HCT116 (cell line): ENCODE data around the gene SAPCD2.

ENCODE experiments used
- CTCF ChIP-seq, 3 experiments: fragments of 200-600 bp in 1 of 3; sonication (generic) in 1 of 3; IDR thresholded peaks in 2 of 3; conservative IDR thresholded peaks in 1 of 3; 2 replicates each; pipeline ENCODE4 v1.5.1; 2012 to 2017; ENCODE audit warnings: low read depth in 2 of 3, low read length in 2 of 3, antibody characterized with exemption in 1 of 3, borderline replicate concordance in 1 of 3, control low read depth in 1 of 3, mild to moderate bottlenecking in 1 of 3, mixed read lengths in 1 of 3, mixed run types in 1 of 3, moderate library complexity in 1 of 3; ENCODE audit not compliant: insufficient read depth in 1 of 3
- EGR1 ChIP-seq: IDR thresholded peaks from 2 replicates; pipeline ENCODE4 v1.6.1; 2012; ENCODE audit warnings: low read depth
- EZH2 ChIP-seq: fragments of 200-600 bp; sonication (generic); IDR thresholded peaks from 2 replicates; pipeline ENCODE4 v1.6.1; 2017; ENCODE audit warnings: antibody characterized with exemption, mixed run types
- MAX ChIP-seq: IDR thresholded peaks from 2 replicates; pipeline ENCODE4 v1.6.1; 2012
- POLR2A ChIP-seq: IDR thresholded peaks from 2 replicates; pipeline ENCODE4 v1.7.0; 2011; ENCODE audit warnings: borderline replicate concordance; ENCODE audit not compliant: insufficient read depth, insufficient read length; ENCODE audit errors: extremely low read depth
- POLR2AphosphoS5 ChIP-seq: IDR thresholded peaks from 2 replicates; pipeline ENCODE4 v1.6.1; 2011; ENCODE audit warnings: mild to moderate bottlenecking, low read depth, low read length, moderate library complexity
- REST ChIP-seq: IDR thresholded peaks from 2 replicates; pipeline ENCODE4 v1.6.1; 2012; ENCODE audit warnings: low read depth
- YY1 ChIP-seq: IDR thresholded peaks from 2 replicates; pipeline ENCODE4 v1.6.1; 2011; ENCODE audit warnings: low read length, low read depth, moderate library complexity, mild to moderate bottlenecking; ENCODE audit not compliant: insufficient replicate concordance; ENCODE audit errors: extremely low read depth
- ZNF274 ChIP-seq: fragments of 200-500 bp; sonication (Bioruptor generic); IDR thresholded peaks from 2 replicates; pipeline ENCODE4 v1.6.1; 2014; ENCODE audit warnings: mild to moderate bottlenecking, low read depth, low read length, inconsistent platforms

GRCh38 chr9:137026828-137027227 lies 43.5 kb downstream of the SAPCD2 start:
- TF ChIP-seq CTCF (IDR thresholded peaks at IDR 0.05 in 2 of 3, conservative IDR thresholded peaks at IDR 0.05 in 1 of 3; ENCODE audit: borderline replicate concordance in 1 of 3, insufficient read depth in 1 of 3, low read depth in 2 of 3, low read length in 2 of 3) (no peak), POLR2A (no peak), POLR2AphosphoS5 (no peak), EZH2 (no peak), YY1 (no peak), MAX (no peak), REST (no peak), EGR1 (no peak), ZNF274 (no peak)
